B cell (primary cell): Measurements from ENCODE around the gene SLC17A8. TPM values are rescaled to one million over a fixed set of nuclear protein-coding genes. Genes with fewer than 3 reads are reported as not detected.

Experiments
- ATAC-seq: fragments of 200-7000 bp; cut with Tn5 transposase; one replicate; pipeline ENCODE4 v1.10.0; 2021; ENCODE audit warnings: low read depth, mild to moderate bottlenecking, moderate number of reproducible peaks, moderate library complexity
- CTCF ChIA-PET: fragments of 350-600 bp; sonication (Branson Sonifier 250); formaldehyde crosslinking; loops from one replicate; lab custom pipeline; 2021; ENCODE audit warnings: antibody characterized with exemption, inconsistent platforms; lab: Charles Lee
- POLR2A ChIA-PET: fragments of 350-600 bp; sonication (Branson Sonifier 250); formaldehyde crosslinking; loops from one replicate; lab custom pipeline; 2021; ENCODE audit warnings: antibody characterized with exemption; lab: Charles Lee
- DNase-seq: peaks from one replicate; pipeline ENCODE4 v3.0.0; 2013
- H2AFZ ChIP-seq: 2 replicates; pipeline ENCODE4 v1.6.1; 2012; ENCODE audit warnings: mild to moderate bottlenecking, low read depth, low read length; ENCODE audit not compliant: insufficient read depth, poor library complexity, severe bottlenecking
- H3K27ac ChIP-seq, 2 donors: 1 replicate in 1 of 2; 2 replicates in 1 of 2; pipeline ENCODE4 v1.5.1; 2012 to 2013; ENCODE audit warnings: low read length in 2 of 2, mild to moderate bottlenecking in 2 of 2, moderate library complexity in 1 of 2
- H3K27me3 ChIP-seq, 4 experiments: fragments of 200-600 bp in 1 of 4; sonication (generic) in 1 of 4; replicated peaks in 1 of 4; 1 replicate in 2 of 4; 2 replicates in 2 of 4; pipeline versions ENCODE4 v1.6.1 to v1.7.0; 2013 to 2016; ENCODE audit warnings: low read length in 3 of 4, mild to moderate bottlenecking in 2 of 4, mixed read lengths in 1 of 4, moderate library complexity in 1 of 4; ENCODE audit not compliant: insufficient read depth in 4 of 4, control insufficient read depth in 3 of 4; ENCODE audit errors: control extremely low read depth in 1 of 4
- H3K36me3 ChIP-seq, 2 experiments: replicated peaks in 1 of 2; 1 replicate in 1 of 2; 2 replicates in 1 of 2; pipeline versions ENCODE4 v1.6.1 to v1.7.1; 2013; ENCODE audit warnings: low read length in 1 of 2; ENCODE audit not compliant: insufficient read depth in 2 of 2, control insufficient read depth in 1 of 2; ENCODE audit errors: control extremely low read depth in 1 of 2, extremely low read depth in 1 of 2
- H3K4me1 ChIP-seq, 2 donors: fragments of 200-600 bp in 1 of 2; sonication (generic) in 1 of 2; 1 replicate in 1 of 2; 2 replicates in 1 of 2; pipeline versions ENCODE4 v1.5.1 to v1.6.1; 2013 to 2017; ENCODE audit warnings: low read length in 2 of 2; ENCODE audit not compliant: control insufficient read depth in 2 of 2, insufficient read depth in 2 of 2
- H3K4me2 ChIP-seq: replicated peaks from 2 replicates; pipeline ENCODE3; 2012; ENCODE audit warnings: mild to moderate bottlenecking, low read depth, low read length; ENCODE audit not compliant: poor library complexity, severe bottlenecking
- H3K4me3 ChIP-seq, 5 experiments: fragments of 200-600 bp in 1 of 5; sonication (generic) in 1 of 5; 1 replicate in 3 of 5; 2 replicates in 2 of 5; pipeline versions ENCODE4 v1.5.1 to v1.7.0; 2011 to 2016; ENCODE audit warnings: low read length in 4 of 5, mild to moderate bottlenecking in 4 of 5, low read depth in 2 of 5, control low read depth in 1 of 5, moderate library complexity in 1 of 5; ENCODE audit not compliant: insufficient read depth in 1 of 5; ENCODE audit errors: control extremely low read depth in 1 of 5, extremely low read depth in 1 of 5
- H3K79me2 ChIP-seq: fragments of 200-600 bp; sonication (generic); one replicate; pipeline ENCODE4 v1.6.0; 2016; ENCODE audit warnings: low read length; ENCODE audit not compliant: control insufficient read depth, insufficient read depth
- H3K9ac ChIP-seq: fragments of 200-600 bp; sonication (generic); 2 replicates; pipeline ENCODE4 v1.6.1; 2017; ENCODE audit warnings: mild to moderate bottlenecking, low read length, moderate library complexity
- H3K9me3 ChIP-seq, 3 donors: one replicate each; pipeline versions ENCODE4 v1.6.1 to v1.7.1; 2013; ENCODE audit warnings: low read length in 2 of 3; ENCODE audit not compliant: control insufficient read depth in 2 of 3, insufficient read depth in 1 of 3; ENCODE audit errors: control extremely low read depth in 1 of 3
- H4K20me1 ChIP-seq: 2 replicates; pipeline ENCODE4 v1.6.0; 2012; ENCODE audit warnings: mild to moderate bottlenecking, low read length; ENCODE audit not compliant: insufficient read depth, control insufficient read depth, poor library complexity, severe bottlenecking
- H3K27ac Mint-ChIP-seq: one replicate; pipeline ENCODE4 v1.8.0; 2021; ENCODE audit warnings: mixed read lengths
- H3K27me3 Mint-ChIP-seq: one replicate; pipeline ENCODE4 v1.8.0; 2021; ENCODE audit warnings: mixed read lengths
- H3K4me1 Mint-ChIP-seq: one replicate; pipeline ENCODE4 v1.8.0; 2021; ENCODE audit warnings: mixed read lengths
- H3K4me3 Mint-ChIP-seq: one replicate; pipeline ENCODE4 v1.8.0; 2021; ENCODE audit warnings: mixed read lengths
- H3K9me3 Mint-ChIP-seq: one replicate; pipeline ENCODE4 v1.8.0; 2022; ENCODE audit warnings: mixed read lengths; ENCODE audit not compliant: insufficient read depth
- CTCF ChIP-seq: fragments of 200-600 bp; IDR thresholded peaks from one replicate; pipeline ENCODE4 v1.8.0; 2022; ENCODE audit warnings: antibody characterized with exemption, mild to moderate bottlenecking
- EZH2 ChIP-seq: IDR thresholded peaks from 2 replicates; pipeline ENCODE4 v1.6.1; 2012; ENCODE audit warnings: borderline replicate concordance, low read depth, mild to moderate bottlenecking, moderate library complexity, low read length; ENCODE audit not compliant: insufficient read depth, poor library complexity, severe bottlenecking
- WGBS: methylation state at CpG from one replicate; pipeline ENCODE4 v1.1.5; 2013; ENCODE audit warnings: missing lambda C conversion rate; ENCODE audit not compliant: insufficient coverage; 5-methylcytosine and 5-hydroxymethylcytosine counted together
- intact Hi-C: fragments of 100-400 bp; cut with micrococcal nuclease; formaldehyde crosslinking; loops from one replicate; pipeline ENCODE4 v1.10.0; 2022
- polyA plus RNA-seq: library from polyadenylated mRNA; depleted of rRNA; stranded (reverse); fragments of >200 nt; gene quantifications from 2 replicates; pipeline ENCODE4 v1.2.3, GENCODE V29; 2012
- total RNA-seq, 2 donors: library from RNA; stranded (reverse); fragments of 120-200 nt in 1 of 2; gene quantifications; 1 replicate in 1 of 2; 2 replicates in 1 of 2; pipeline versions ENCODE4 v1.2.3 to v1.2.4, GENCODE V29; 2013 to 2022

Gene SLC17A8
- total and polyA plus RNA-seq, 2 donors (not counting 1 experiment from before 2014, with no cell fraction given): not detected

- CTCF ChIA-PET: no interaction called here
- no peak overlapping the region for H2AFZ ChIP-seq
- WGBS: 100% methylated on average over 4 of the region's 9 CpGs
Measured at GRCh38 chr12:100383586-100384558, 27.0 kb downstream of the SLC17A8 start.

More at GRCh38 chr12:100383586-100384558, 27.0 kb downstream of the SLC17A8 start:
- H3K9me3 ChIP-seq: peaks cover 0 to 3% (median 0%) of the 10 kb centered on the region in 3 donors
- no peak overlapping the region for H3K9ac ChIP-seq
- Mint-ChIP-seq H3K4me1 (no peaks in the 10 kb centered on the region), H3K27me3 (no peaks in the 10 kb centered on the region), H3K27ac (no peak overlapping the region), H3K9me3 (no peaks in the 10 kb centered on the region), H3K4me3 (no peak overlapping the region)
- no peaks in the 10 kb centered on the region for H3K4me1 ChIP-seq
- POLR2A ChIA-PET: no interaction called here
- TF ChIP-seq CTCF (no peak), EZH2 (no peak)
- no peaks in the 10 kb centered on the region for H4K20me1 ChIP-seq
- H3K4me3 ChIP-seq: no peak overlapping the region
- DNase-seq (no peak), ATAC-seq (no peak)
- H3K27me3 ChIP-seq: peaks cover 0 to under 1% (median 0%) of the 10 kb centered on the region in 4 experiments
- no peaks in the 10 kb centered on the region for H3K36me3 ChIP-seq
- H3K4me2 ChIP-seq: no peak overlapping the region
- intact Hi-C loops: no loop called here
- no peak overlapping the region for H3K27ac ChIP-seq
- H3K79me2 ChIP-seq: no peaks in the 10 kb centered on the region
